ENCODE data around the gene PIM3.

DNA sequence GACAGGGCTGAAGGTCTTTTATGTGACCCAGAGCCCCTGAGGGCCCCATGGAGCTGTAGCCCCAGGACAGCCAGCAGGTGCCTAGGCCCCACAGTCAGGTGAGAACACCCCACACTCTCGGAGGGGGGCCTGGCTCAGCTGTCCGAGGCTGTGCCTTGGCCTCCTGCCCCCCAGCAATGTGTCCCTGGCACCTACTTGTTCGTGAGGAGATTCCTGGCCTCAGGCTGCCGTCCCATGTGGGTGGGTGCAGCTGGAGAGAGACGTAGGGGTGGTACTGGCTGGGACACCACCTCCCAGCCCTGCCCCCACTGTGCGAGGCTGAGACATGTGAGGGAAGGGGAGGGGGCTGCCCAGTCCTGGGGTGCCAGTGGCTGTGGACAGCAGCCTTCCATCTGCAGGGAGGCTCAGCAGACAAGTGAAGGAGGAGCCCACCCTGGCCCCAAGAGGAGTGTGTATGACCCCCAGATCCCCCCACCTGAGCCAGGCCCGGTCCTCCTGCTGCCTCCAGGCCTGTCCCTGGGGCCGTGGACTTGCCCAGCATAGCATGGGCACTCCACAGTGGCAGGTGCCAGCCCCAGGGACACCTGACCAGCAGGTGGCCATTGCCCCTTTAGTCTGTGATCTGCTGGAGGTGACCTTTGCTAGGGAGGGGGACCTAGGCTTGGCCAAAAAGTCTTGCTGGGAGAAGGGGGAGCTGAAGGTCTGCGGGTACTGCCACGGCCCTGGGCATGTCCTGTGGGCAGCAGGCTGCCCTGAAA, 35.0 kb downstream of the PIM3 start:
- TF ChIP-seq GATA2 (IDR thresholded peaks at IDR 0.05; ENCODE audit: low read depth, low read length): no peak
- TF ChIP-seq GATA3 (IDR thresholded peaks at IDR 0.05; ENCODE audit: low read depth, low read length): no peak

Data from SH-SY5Y (cell line).